K562 (cell line): Measurements from ENCODE around the gene TMEM60. TPM values are rescaled to one million over a fixed set of nuclear protein-coding genes. Genes with fewer than 3 reads are reported as not detected.
A peak's percentile ranks its signal among the peaks of the same experiment; 100 is the strongest.

Experiments
- ATAC-seq: fragments of 200-7000 bp; cut with Tn5 transposase; 3 replicates; pipeline ENCODE4 v1.9.1; 2020; ENCODE audit warnings: moderate library complexity
- BruUV-seq: library from RNA; stranded (reverse); fragments of 400-500 nt; replicated peaks from 2 replicates; lab custom pipeline; 2021; lab: Mats Ljungman, UMichigan
- CTCF ChIA-PET: fragments of 300-600 bp; formaldehyde crosslinking; extraction: SDS; loops from one replicate; lab custom pipeline; 2021; ENCODE audit warnings: low intra/inter-chr PET ratio; lab: Yijun Ruan, JAX
- POLR2A ChIA-PET: fragments of 300-600, 350-650 bp; sonication (Branson Sonifier 250); formaldehyde crosslinking; extraction: SDS; loops from one replicate; lab custom pipeline; 2021; ENCODE audit warnings: antibody characterized with exemption, inconsistent platforms; lab: Yijun Ruan, JAX
- DNase-seq, 4 experiments: peaks; one replicate each; pipeline versions ENCODE4 v3.0.0 to v3.0.0-alpha.2; 2011 to 2018; ENCODE audit warnings: low spot score in 3 of 4, mixed read lengths in 3 of 4; ENCODE audit errors: extremely low read depth in 1 of 4
- FAIRE-seq: peaks from 2 replicates; lab custom pipeline; 2011; peaks lifted over from hg19 to GRCh38; lab: Jason Lieb, UNC
- H2AFZ ChIP-seq: 2 replicates; pipeline ENCODE4 v1.6.0; 2011; ENCODE audit warnings: low read depth, low read length, control low read depth, inconsistent platforms
- H3K27ac ChIP-seq: fragments of 200-600 bp; 3 replicates; pipeline ENCODE4 v1.8.0; 2011; ENCODE audit warnings: low read depth, mild to moderate bottlenecking, control low read depth, inconsistent platforms, low read length, moderate library complexity, mixed read lengths; ENCODE audit errors: extremely low read depth
- H3K27me3 ChIP-seq, 2 experiments: fragments of 300-600 bp in 1 of 2; 2 replicates in 1 of 2; 3 replicates in 1 of 2; pipeline versions ENCODE4 v1.6.0 to v1.8.0; 2011; ENCODE audit warnings: inconsistent platforms in 2 of 2, low read length in 2 of 2, mild to moderate bottlenecking in 1 of 2, mixed read lengths in 1 of 2, moderate library complexity in 1 of 2; ENCODE audit not compliant: control insufficient read depth in 2 of 2, insufficient read depth in 2 of 2
- H3K36me3 ChIP-seq: fragments of 300-600 bp; 3 replicates; pipeline ENCODE4 v1.8.0; 2011; ENCODE audit warnings: mild to moderate bottlenecking, low read length, inconsistent platforms; ENCODE audit not compliant: control insufficient read depth, insufficient read depth
- H3K4me1 ChIP-seq, 2 experiments: fragments of 200-600 bp in 1 of 2; replicated peaks in 1 of 2; 2 replicates in 1 of 2; 3 replicates in 1 of 2; pipeline versions ENCODE4 v1.5.1 to v1.8.0; 2011; ENCODE audit warnings: inconsistent platforms in 2 of 2, low read length in 2 of 2, mild to moderate bottlenecking in 1 of 2, mixed read lengths in 1 of 2, moderate library complexity in 1 of 2; ENCODE audit not compliant: control insufficient read depth in 2 of 2, insufficient read depth in 2 of 2
- H3K4me2 ChIP-seq: 2 replicates; pipeline ENCODE4 v1.6.1; 2011; ENCODE audit warnings: low read length, control low read depth, inconsistent platforms, mixed read lengths; ENCODE audit not compliant: insufficient read depth
- H3K4me3 ChIP-seq: fragments of 200-600 bp; sonication (generic), shearing (Covaris generic); 2 replicates; pipeline ENCODE4 v1.5.1; 2016; ENCODE audit warnings: control low read depth, inconsistent platforms
- H3K79me2 ChIP-seq: fragments of 200-600 bp; 3 replicates; pipeline ENCODE4 v1.8.0; 2011; ENCODE audit warnings: low read length, inconsistent platforms; ENCODE audit not compliant: control insufficient read depth, insufficient read depth
- H3K9ac ChIP-seq, 2 experiments: 2 replicates each; pipeline versions ENCODE4 v1.6.0 to v1.6.1; 2011; ENCODE audit warnings: low read depth in 2 of 2, low read length in 2 of 2, control low read depth in 1 of 2, inconsistent platforms in 1 of 2, mild to moderate bottlenecking in 1 of 2, mixed read lengths in 1 of 2; ENCODE audit not compliant: insufficient read depth in 1 of 2
- H3K9me1 ChIP-seq: one replicate; pipeline ENCODE4 v1.6.0; 2011; ENCODE audit warnings: inconsistent platforms, mild to moderate bottlenecking, low read length, moderate library complexity; ENCODE audit not compliant: control insufficient read depth, insufficient read depth
- H3K9me3 ChIP-seq: replicated peaks from 2 replicates; pipeline ENCODE4 v1.5.1; 2011; ENCODE audit warnings: low read depth, low read length, inconsistent platforms; ENCODE audit not compliant: control insufficient read depth, insufficient read depth
- H4K20me1 ChIP-seq: replicated peaks from 2 replicates; pipeline ENCODE4 v1.6.1; 2011; ENCODE audit warnings: low read length, inconsistent platforms, mixed read lengths; ENCODE audit not compliant: control insufficient read depth, insufficient read depth
- CREB3L1 ChIP-seq: fragments of 450-650 bp; IDR thresholded peaks from 2 replicates; pipeline ENCODE4 v1.6.1; 2014; ENCODE audit warnings: low read depth, mild to moderate bottlenecking, moderate library complexity, borderline replicate concordance
- MAFF ChIP-seq: IDR thresholded peaks from 2 replicates; pipeline ENCODE4 v1.6.1; 2012; ENCODE audit warnings: low read length, improper control_type of control experiment
- MLLT1 ChIP-seq, 2 experiments: fragments of 450-650 bp; IDR thresholded peaks; 2 replicates each; pipeline ENCODE4 v1.6.1; 2016
- RFX7 ChIP-seq: fragments of 250-450 bp; sonication (Bioruptor Pico); IDR thresholded peaks from 2 replicates; pipeline ENCODE4 v1.5.1; 2021; ENCODE audit warnings: mild to moderate bottlenecking
- TSC22D4 ChIP-seq: fragments of 450-650 bp; IDR thresholded peaks from 2 replicates; pipeline ENCODE4 v1.6.1; 2016; ENCODE audit warnings: missing genetic modification characterization, missing biosample characterization, control low read depth
- ZBTB40 ChIP-seq, 2 experiments: fragments of 450-650 bp in 1 of 2; sonication (generic) in 1 of 2; formaldehyde crosslinking in 1 of 2; IDR thresholded peaks; 2 replicates each; pipeline versions ENCODE4 v1.7.1 to v1.9.0; 2016 to 2022; ENCODE audit warnings: inconsistent platforms in 1 of 2, mild to moderate bottlenecking in 1 of 2, missing genetic modification reagents in 1 of 2
- WGBS: fragments of 100-300 bp; shearing (Covaris generic); methylation state at CpG from one replicate; pipeline ENCODE4 v1.1.6; 2016; ENCODE audit warnings: low coverage, mixed read lengths; ENCODE audit not compliant: insufficient coverage; ENCODE audit errors: missing lambda C conversion rate; 5-methylcytosine and 5-hydroxymethylcytosine counted together
- in situ Hi-C: fragments of 300-500 bp; cut with MboI; formaldehyde crosslinking; loops from 4 replicates; pipeline ENCODE4 v1.15.0; 2018; ENCODE audit warnings: inconsistent platforms, mixed read lengths
- intact Hi-C: fragments of 100-400 bp; cut with micrococcal nuclease; formaldehyde crosslinking; loops from 2 replicates; pipeline ENCODE4 v1.14.2; 2022
- polyA plus RNA-seq, 8 experiments: library from polyadenylated mRNA; depleted of rRNA in 4 of 8; stranded (reverse) in 5 of 8; unstranded in 3 of 8; fragments of >200 nt; fragmentation: Nextera tagmentation in 2 of 8; fragmentation: Illumina TruSeq in 1 of 8; extraction: Ambion mirVana in 2 of 8; extraction: Trizol in 1 of 8; gene quantifications; 2 replicates each; pipeline versions ENCODE4 v1.2.1 to v1.2.3, GENCODE V29; 2011 to 2014; ENCODE audit warnings: inconsistent platforms in 1 of 8, missing spikeins in 1 of 8
- total RNA-seq, 7 experiments: library from RNA; depleted of rRNA in 6 of 7; stranded (reverse); fragments of >200 nt in 6 of 7; fragmentation: Illumina TruSeq in 2 of 7; extraction: Trizol in 2 of 7; gene quantifications; 2 replicates each; pipeline versions ENCODE4 v1.2.1 to v1.2.3, GENCODE V29; 2011 to 2021; ENCODE audit warnings: low replicate concordance in 1 of 7

Gene TMEM60
- total and polyA plus RNA-seq, 9 of the 15 experiments (the other 6 are each of a cell fraction or from before 2014, with no cell fraction given), result 12.5 to 140 (median 38.4) TPM

GRCh38 chr7:77747178-77747577 lies 51.1 kb downstream of the TMEM60 start (continued):
- no peak for TF ChIP-seq MLLT1 (IDR thresholded peaks at IDR 0.05)

- FAIRE-seq (no peak), ATAC-seq (peak; percentile 38; the same call in 2 of the 3 replicates), DNase-seq (no peak)
- intact Hi-C loops (no loop called here), in situ Hi-C loops (no loop called here)
- H3K27me3 ChIP-seq, result no peaks in the 10 kb centered on the region
- no peaks in the 10 kb centered on the region for H3K9me1 ChIP-seq
- H3K79me2 ChIP-seq, result 0 out of 3 replicates have a peak, but pooled peaks cover 15% of the 10 kb centered on the region
- WGBS, result 96% methylated on average over 2 of the region's 2 CpGs
- H3K4me2 ChIP-seq, result no peak overlapping the region
- peaks cover 5% of the 10 kb centered on the region; the same call in 1 of the 2 replicates for H4K20me1 ChIP-seq
- H3K36me3 ChIP-seq, result peaks cover 27% of the 10 kb centered on the region; the same call in 2 of the 3 replicates
- no peaks in the 10 kb centered on the region for H3K9me3 ChIP-seq
- BruUV-seq, result no TSS peak
- no peak overlapping the region for H3K9ac ChIP-seq
- H3K4me1 ChIP-seq, result peaks cover 0 to 5% of the 10 kb centered on the region in 2 experiments; a peak in 3 of 5 replicates
- no peak overlapping the region for H3K27ac ChIP-seq
- H3K4me3 ChIP-seq, result no peak overlapping the region
- H2AFZ ChIP-seq, result no peak overlapping the region
- POLR2A ChIA-PET, result interaction anchor here (1.0 kb wide), 1 partner anchor 18 kb away, joined by 3 read pairs; no protein-coding TSS in a partner anchor
- CTCF ChIA-PET, result no interaction called here
- TF ChIP-seq CREB3L1, result no peak
- TF ChIP-seq MAFF, result no peak
- no peak for TF ChIP-seq ZBTB40 (IDR thresholded peaks at IDR 0.05)
- no peak for TF ChIP-seq ZBTB40 (CRISPR knock-in tag; IDR thresholded peaks at IDR 0.05)
- no peak for TF ChIP-seq TSC22D4
- no peak for TF ChIP-seq RFX7 (CRISPR knock-in tag)
Observed at GRCh38 chr7:77746824-77747165, 51.4 kb downstream of the TMEM60 start.
